Panc1 (cell line): Measurements from ENCODE around the gene ZHX3. TPM values are rescaled to one million over a fixed set of nuclear protein-coding genes. Genes with fewer than 3 reads are reported as not detected.

Experiments used
- ATAC-seq: fragments of 200-7000 bp; cut with Tn5 transposase; 2 replicates; pipeline ENCODE4 v1.9.1; 2020; ENCODE audit warnings: mild to moderate bottlenecking, moderate library complexity
- BruUV-seq: library from RNA; stranded (reverse); fragments of 400-500 nt; replicated peaks from 2 replicates; lab custom pipeline; 2021; lab: Mats Ljungman, UMichigan
- CTCF ChIA-PET: fragments of 300-600 bp; sonication (Branson Sonifier 250); formaldehyde crosslinking; loops from one replicate; lab custom pipeline; 2022; ENCODE audit warnings: antibody characterized with exemption; lab: Charles Lee
- POLR2A ChIA-PET: fragments of 300-600 bp; sonication (Branson Sonifier 250); formaldehyde crosslinking; loops from one replicate; lab custom pipeline; 2022; ENCODE audit warnings: antibody characterized with exemption; lab: Charles Lee
- DNase-seq: peaks from one replicate; pipeline ENCODE4 v3.0.0-alpha.2; 2010; ENCODE audit warnings: low read depth, low spot score
- H3K27ac ChIP-seq: 2 replicates; pipeline ENCODE4 v1.5.1; 2011; ENCODE audit warnings: mild to moderate bottlenecking, low read length, inconsistent platforms
- H3K27me3 ChIP-seq: fragments of 200-500 bp; sonication (Bioruptor generic); 2 replicates; pipeline ENCODE4 v1.6.0; 2014; ENCODE audit warnings: low read length, inconsistent platforms; ENCODE audit not compliant: control insufficient read depth, insufficient read depth
- H3K36me3 ChIP-seq: fragments of 200-500 bp; sonication (Bioruptor generic); 2 replicates; pipeline ENCODE4 v1.5.1; 2014; ENCODE audit warnings: inconsistent platforms, mild to moderate bottlenecking, low read length, moderate library complexity; ENCODE audit not compliant: control insufficient read depth, insufficient read depth
- H3K4me1 ChIP-seq: 2 replicates; pipeline ENCODE4 v1.5.1; 2011; ENCODE audit warnings: inconsistent platforms, mild to moderate bottlenecking, low read length, moderate library complexity; ENCODE audit not compliant: control insufficient read depth, insufficient read depth
- H3K4me3 ChIP-seq, 2 experiments: 2 replicates each; pipeline ENCODE4 v1.5.1; 2011 to 2012; ENCODE audit warnings: low read depth in 2 of 2, low read length in 2 of 2, mild to moderate bottlenecking in 2 of 2, inconsistent platforms in 1 of 2, moderate library complexity in 1 of 2
- H3K9me3 ChIP-seq: fragments of 200-500 bp; sonication (Bioruptor generic); 2 replicates; pipeline ENCODE4 v1.5.1; 2014; ENCODE audit warnings: low read depth, mild to moderate bottlenecking, inconsistent platforms, low read length, moderate library complexity; ENCODE audit not compliant: control insufficient read depth, insufficient read depth
- CTCF ChIP-seq: fragments of 450-650 bp; IDR thresholded peaks from 2 replicates; pipeline ENCODE4 v1.5.1; 2017; ENCODE audit warnings: mild to moderate bottlenecking
- POLR2AphosphoS5 ChIP-seq: IDR thresholded peaks from 2 replicates; pipeline ENCODE4 v1.6.1; 2012; ENCODE audit warnings: mild to moderate bottlenecking, low read depth, low read length, moderate library complexity
- REST ChIP-seq, 2 experiments: IDR thresholded peaks; 2 replicates each; pipeline ENCODE4 v1.6.1; 2011 to 2012; ENCODE audit warnings: low read depth in 2 of 2, control low read depth in 1 of 2, low read length in 1 of 2, mild to moderate bottlenecking in 1 of 2, moderate library complexity in 1 of 2; ENCODE audit not compliant: insufficient read depth in 1 of 2
- SIN3A ChIP-seq: IDR thresholded peaks from 2 replicates; pipeline ENCODE4 v1.6.1; 2012; ENCODE audit warnings: low read depth, mild to moderate bottlenecking, low read length, moderate library complexity, borderline replicate concordance; ENCODE audit not compliant: insufficient read depth
- TCF7L2 ChIP-seq: IDR thresholded peaks from 2 replicates; pipeline ENCODE4 v1.6.1; 2011; ENCODE audit warnings: mild to moderate bottlenecking, low read depth, low read length, inconsistent platforms
- in situ Hi-C: cut with HindIII; loops from 2 replicates; pipeline ENCODE4 v1.10.0; 2016; ENCODE audit warnings: low sequenced_read_pairs, low pct_unique_long_range_greater_than_20kb
- intact Hi-C: fragments of 100-400 bp; cut with micrococcal nuclease; formaldehyde crosslinking; loops from one replicate; pipeline ENCODE4 v1.10.0; 2022; ENCODE audit not compliant: unreplicated experiment
- total RNA-seq: library from RNA; stranded (reverse); gene quantifications from one replicate; pipeline ENCODE4 v1.2.1, GENCODE V29; 2021; ENCODE audit not compliant: unreplicated experiment

The ZHX3 gene
- total RNA-seq, 1 experiment from 2014 or later: 19.8 TPM

- DNase-seq: no peak
- H3K4me3 ChIP-seq: no peak overlapping the region
- BruUV-seq: no TSS peak
- H3K9me3 ChIP-seq: no peaks in the 10 kb centered on the region
- intact Hi-C loops (no loop called here), in situ Hi-C loops (no loop called here)
- no peak for TF ChIP-seq REST (IDR thresholded peaks at IDR 0.05; ENCODE audit: insufficient read depth in 1 of 2, low read depth in 2 of 2, low read length in 1 of 2)
- no peak for TF ChIP-seq SIN3A
- TF ChIP-seq POLR2AphosphoS5: no peak
- no peaks in the 10 kb centered on the region for H3K36me3 ChIP-seq
- H3K27me3 ChIP-seq: no peaks in the 10 kb centered on the region
- H3K4me1 ChIP-seq: no peaks in the 10 kb centered on the region
- ChIA-PET CTCF (no interaction called here), POLR2A (no interaction called here)
- ATAC-seq: no peak
- no peak overlapping the region for H3K27ac ChIP-seq
These were observed 37.7 kb upstream of the ZHX3 start for GRCh38 chr20:41355192-41355591.

GRCh38 chr20:41353530-41353929 is 36.0 kb upstream of the ZHX3 start:
- TF ChIP-seq CTCF: no peak
- no peak for TF ChIP-seq REST (IDR thresholded peaks at IDR 0.05; ENCODE audit: insufficient read depth in 1 of 2, low read depth in 2 of 2, low read length in 1 of 2)
- no peak for TF ChIP-seq POLR2AphosphoS5
- TF ChIP-seq SIN3A: no peak
- no peak for TF ChIP-seq TCF7L2
- CTCF ChIA-PET: no interaction called here

More at GRCh38 chr20:41353530-41353929, 36.0 kb upstream of the ZHX3 start:
- no peak overlapping the region for H3K4me3 ChIP-seq
- intact Hi-C loops (no loop called here), in situ Hi-C loops (no loop called here)
- no peaks in the 10 kb centered on the region for H3K36me3 ChIP-seq
- no TSS peak for BruUV-seq
- ATAC-seq (no peak), DNase-seq (no peak)
- no peaks in the 10 kb centered on the region for H3K9me3 ChIP-seq
- POLR2A ChIA-PET: interaction anchor here (0.5 kb wide), 1 partner anchor 265 kb away, joined by 3 read pairs; the partner anchor contains the start of gene CHD6
- H3K27me3 ChIP-seq: no peaks in the 10 kb centered on the region
- no peak overlapping the region for H3K27ac ChIP-seq
- no peaks in the 10 kb centered on the region for H3K4me1 ChIP-seq
